ENCODE results near the gene OR6P1.

Gene OR6P1

GRCh38 chr1:158516966-158517365 lies 53.4 kb downstream of the OR6P1 start:
- no peak for DNase-seq (ENCODE audit: low spot score)
